Upper lobe of left lung (tissue), 4 donors: ENCODE measurements around the gene SAPCD1.

Source experiments
- POLR2A ChIP-seq, 4 donors: fragments of 450-650 bp; IDR thresholded peaks; one replicate each; pipeline ENCODE4 v1.5.1; 2016 to 2017; ENCODE audit warnings: antibody characterized with exemption in 4 of 4, mild to moderate bottlenecking in 2 of 4
- TF ChIP-seq, protein P1 (sequence below), 6 experiments: fragments of 450-650 bp in 4 of 6; fragments of 200-600 bp in 2 of 6; sonication (generic) in 2 of 6; IDR thresholded peaks; one replicate each; pipeline ENCODE4 v1.5.1; 2016 to 2019; ENCODE audit warnings: antibody characterized with exemption in 6 of 6

DNA sequence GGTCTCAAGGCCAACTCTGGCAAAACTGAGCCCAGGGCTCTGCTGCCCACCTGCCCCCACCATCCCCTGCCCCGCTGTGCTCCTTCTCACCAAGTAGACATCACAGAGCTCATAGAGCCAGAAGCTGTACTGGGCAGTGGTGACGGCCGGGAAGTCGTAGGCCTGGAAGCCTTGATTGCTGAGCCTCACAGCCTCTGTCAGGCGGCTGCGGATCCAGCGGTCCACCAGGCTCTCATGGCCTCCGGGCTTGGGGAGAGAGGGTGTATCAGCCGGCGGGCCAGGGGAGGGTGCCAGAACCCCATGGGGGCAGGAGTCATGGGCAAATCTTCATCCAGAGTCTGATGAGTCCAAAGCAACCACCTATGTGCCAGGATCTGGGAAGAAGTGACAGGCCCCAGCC lies 17.5 kb downstream of the SAPCD1 start:
- TF ChIP-seq, protein P1, sequence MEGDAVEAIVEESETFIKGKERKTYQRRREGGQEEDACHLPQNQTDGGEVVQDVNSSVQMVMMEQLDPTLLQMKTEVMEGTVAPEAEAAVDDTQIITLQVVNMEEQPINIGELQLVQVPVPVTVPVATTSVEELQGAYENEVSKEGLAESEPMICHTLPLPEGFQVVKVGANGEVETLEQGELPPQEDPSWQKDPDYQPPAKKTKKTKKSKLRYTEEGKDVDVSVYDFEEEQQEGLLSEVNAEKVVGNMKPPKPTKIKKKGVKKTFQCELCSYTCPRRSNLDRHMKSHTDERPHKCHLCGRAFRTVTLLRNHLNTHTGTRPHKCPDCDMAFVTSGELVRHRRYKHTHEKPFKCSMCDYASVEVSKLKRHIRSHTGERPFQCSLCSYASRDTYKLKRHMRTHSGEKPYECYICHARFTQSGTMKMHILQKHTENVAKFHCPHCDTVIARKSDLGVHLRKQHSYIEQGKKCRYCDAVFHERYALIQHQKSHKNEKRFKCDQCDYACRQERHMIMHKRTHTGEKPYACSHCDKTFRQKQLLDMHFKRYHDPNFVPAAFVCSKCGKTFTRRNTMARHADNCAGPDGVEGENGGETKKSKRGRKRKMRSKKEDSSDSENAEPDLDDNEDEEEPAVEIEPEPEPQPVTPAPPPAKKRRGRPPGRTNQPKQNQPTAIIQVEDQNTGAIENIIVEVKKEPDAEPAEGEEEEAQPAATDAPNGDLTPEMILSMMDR (IDR thresholded peaks at IDR 0.05) = no peak
- TF ChIP-seq POLR2A (IDR thresholded peaks at IDR 0.05) = no peak
